ENCODE data around the gene INAFM1. TPM values are rescaled to one million over a fixed set of nuclear protein-coding genes. Genes with fewer than 3 reads are reported as not detected.

Gene INAFM1
- total and polyA plus RNA-seq, 2 donors (not counting 3 experiments of a cell fraction or from before 2014, with no cell fraction given): 2.8 to 8.3 TPM

- Histone ChIP-seq H3K9me1 (replicated peaks; ENCODE audit: control insufficient read depth, extremely low read depth, insufficient read depth, low read length) (no peaks in the 10 kb centered on the region), H3K27me3 (ENCODE audit: control insufficient read depth in 2 of 2, insufficient read depth in 2 of 2, low read length in 2 of 2) (no peaks in the 10 kb centered on the region), H4K20me1 (replicated peaks; ENCODE audit: control insufficient read depth, extremely low read depth, insufficient read depth, low read length) (no peaks in the 10 kb centered on the region), H2AFZ (ENCODE audit: low read depth, low read length) (no peak overlapping the region), H3K4me3 (replicated peaks in 1 of 3; ENCODE audit: insufficient read depth in 1 of 3, low read depth in 1 of 3, low read length in 3 of 3) (no peak overlapping the region), H3K9me3 (replicated peaks; ENCODE audit: control insufficient read depth, insufficient read depth, low read length) (no peaks in the 10 kb centered on the region), H3K27ac (ENCODE audit: insufficient read depth, low read depth, low read length) (no peak overlapping the region), H3K9ac (replicated peaks; ENCODE audit: extremely low read depth, insufficient read depth, low read length) (no peak overlapping the region), H3K4me2 (ENCODE audit: insufficient read depth, low read length) (no peak overlapping the region), H3K36me3 (ENCODE audit: control insufficient read depth in 2 of 2, extremely low read depth in 1 of 2, insufficient read depth in 2 of 2, low read length in 2 of 2) (no peaks in the 10 kb centered on the region), H3K4me1 (ENCODE audit: control insufficient read depth, extremely low read depth, insufficient read depth, low read length) (no peaks in the 10 kb centered on the region), H3K79me2 (ENCODE audit: control insufficient read depth, insufficient read depth, low read length) (no peaks in the 10 kb centered on the region)
- DNase-seq (ENCODE audit: low read depth, low spot score) (no peak), FAIRE-seq (no peak)
- BruUV-seq (replicated peaks): no TSS peak
- CTCF ChIA-PET: interaction anchor here (1.0 to 2.5 kb wide), 4 partner anchors 10 to 45 kb away, joined by 3 to 17 read pairs (median 6); partner anchors contain the start of gene DHX34
- POLR2A ChIA-PET: no interaction called here
- no peak for TF ChIP-seq CTCF (IDR thresholded peaks at IDR 0.05; ENCODE audit: extremely low read depth in 1 of 2, insufficient read depth in 1 of 2, low read depth in 1 of 2, low read length in 2 of 2)
- no peak for TF ChIP-seq JUN (IDR thresholded peaks at IDR 0.05; ENCODE audit: borderline replicate concordance, insufficient read depth, insufficient read length, low read depth)
- TF ChIP-seq MYC (IDR thresholded peaks at IDR 0.05; ENCODE audit: low read depth, low read length): no peak
- TF ChIP-seq POLR2AphosphoS5 (IDR thresholded peaks at IDR 0.05; ENCODE audit: insufficient read depth, low read depth, low read length): no peak
- no peak for TF ChIP-seq MAX (IDR thresholded peaks at IDR 0.05; ENCODE audit: insufficient read depth, insufficient read length)
- TF ChIP-seq EZH2 (IDR thresholded peaks at IDR 0.05; ENCODE audit: borderline replicate concordance, low read depth, low read length, severe bottlenecking): no peak
- no peak for TF ChIP-seq FOS (IDR thresholded peaks at IDR 0.05; ENCODE audit: borderline replicate concordance, insufficient read depth, low read length)
- TF ChIP-seq POLR2A (IDR thresholded peaks at IDR 0.05; ENCODE audit: low read depth, low read length): no peak
- TF ChIP-seq GATA2 (IDR thresholded peaks at IDR 0.05; ENCODE audit: insufficient read depth, insufficient read length, low read depth, low read length): no peak
- intact Hi-C loops (cut with micrococcal nuclease): no loop called here
- dilution Hi-C loops (cut with MboI; ENCODE audit: extremely low pct_ligation_motif_present, low sequenced_read_pairs): no loop called here
These were observed 29.3 kb downstream of the INAFM1 start for GRCh38 chr19:47303966-47304365.

All from endothelial cell of umbilical vein (primary cell).